K562 (cell line): ENCODE measurements around the gene SIRT5.

ENCODE experiments used
- CREM ChIP-seq: IDR thresholded peaks from 2 replicates; pipeline ENCODE4 v1.6.1; 2014; ENCODE audit warnings: antibody characterized with exemption, low read depth
- SIRT6 ChIP-seq: IDR thresholded peaks from one replicate; pipeline ENCODE4 v1.6.1; 2012; ENCODE audit warnings: low read depth, mild to moderate bottlenecking, control low read depth, inconsistent platforms, low read length, moderate library complexity
- ZSCAN29 ChIP-seq: fragments of 450-650 bp; IDR thresholded peaks from 2 replicates; pipeline ENCODE4 v1.6.1; 2017
- TF ChIP-seq, protein P1 (sequence below), 3 experiments: IDR thresholded peaks in 2 of 3; conservative IDR thresholded peaks in 1 of 3; 2 replicates each; pipeline ENCODE4 v1.5.1; 2011 to 2012; ENCODE audit warnings: low read length in 3 of 3, mild to moderate bottlenecking in 3 of 3, control low read depth in 2 of 3, improper control_type of control experiment in 1 of 3, inconsistent platforms in 1 of 3, low read depth in 1 of 3, mixed read lengths in 1 of 3, moderate library complexity in 1 of 3; ENCODE audit not compliant: insufficient read depth in 2 of 3

DNA sequence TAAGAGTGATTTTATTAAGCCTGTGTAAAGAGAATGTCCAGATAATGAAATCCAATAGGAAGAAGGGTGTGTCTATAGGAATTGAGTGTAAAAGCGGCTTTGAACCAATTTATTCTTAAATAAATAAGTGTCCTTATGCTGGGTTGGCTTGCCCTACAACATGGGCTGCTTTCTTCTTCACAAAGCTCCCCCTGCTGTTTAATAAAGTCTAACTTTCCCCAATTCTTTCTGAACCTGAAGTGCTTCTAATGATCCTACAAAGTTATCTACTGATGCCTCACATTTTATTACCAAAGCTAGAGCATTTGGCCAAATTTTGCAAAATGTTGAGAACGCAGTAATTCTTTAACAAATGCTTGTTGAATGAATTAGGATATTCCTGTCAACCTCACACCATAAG is 36.3 kb upstream of the SIRT5 start:
- TF ChIP-seq, protein P1, sequence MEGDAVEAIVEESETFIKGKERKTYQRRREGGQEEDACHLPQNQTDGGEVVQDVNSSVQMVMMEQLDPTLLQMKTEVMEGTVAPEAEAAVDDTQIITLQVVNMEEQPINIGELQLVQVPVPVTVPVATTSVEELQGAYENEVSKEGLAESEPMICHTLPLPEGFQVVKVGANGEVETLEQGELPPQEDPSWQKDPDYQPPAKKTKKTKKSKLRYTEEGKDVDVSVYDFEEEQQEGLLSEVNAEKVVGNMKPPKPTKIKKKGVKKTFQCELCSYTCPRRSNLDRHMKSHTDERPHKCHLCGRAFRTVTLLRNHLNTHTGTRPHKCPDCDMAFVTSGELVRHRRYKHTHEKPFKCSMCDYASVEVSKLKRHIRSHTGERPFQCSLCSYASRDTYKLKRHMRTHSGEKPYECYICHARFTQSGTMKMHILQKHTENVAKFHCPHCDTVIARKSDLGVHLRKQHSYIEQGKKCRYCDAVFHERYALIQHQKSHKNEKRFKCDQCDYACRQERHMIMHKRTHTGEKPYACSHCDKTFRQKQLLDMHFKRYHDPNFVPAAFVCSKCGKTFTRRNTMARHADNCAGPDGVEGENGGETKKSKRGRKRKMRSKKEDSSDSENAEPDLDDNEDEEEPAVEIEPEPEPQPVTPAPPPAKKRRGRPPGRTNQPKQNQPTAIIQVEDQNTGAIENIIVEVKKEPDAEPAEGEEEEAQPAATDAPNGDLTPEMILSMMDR (IDR thresholded peaks at IDR 0.05 in 2 of 3, conservative IDR thresholded peaks at IDR 0.05 in 1 of 3; ENCODE audit: insufficient read depth in 2 of 3, low read depth in 1 of 3, low read length in 3 of 3), result peak; percentile 32 to 59 (median 39); a peak in 3 of 6 replicates
- no peak for TF ChIP-seq SIRT6
- TF ChIP-seq ZSCAN29, result no peak
- no peak for TF ChIP-seq CREM
